Nephron progenitor cell (in vitro differentiated cells): ENCODE measurements around the gene WDR88.

Source experiments
- DNase-seq: peaks from one replicate; pipeline ENCODE4 v3.0.0; 2021
- H3K27ac Mint-ChIP-seq: 2 replicates; pipeline ENCODE4 v1.8.0; 2021; ENCODE audit warnings: mild to moderate bottlenecking, moderate library complexity, mixed read lengths
- H3K27me3 Mint-ChIP-seq: 2 replicates; pipeline ENCODE4 v1.8.0; 2021; ENCODE audit warnings: mild to moderate bottlenecking, low read depth, mixed read lengths; ENCODE audit not compliant: poor library complexity
- H3K36me3 Mint-ChIP-seq: 2 replicates; pipeline ENCODE4 v1.8.0; 2021; ENCODE audit warnings: low read depth, mixed read lengths
- H3K4me1 Mint-ChIP-seq: 2 replicates; pipeline ENCODE4 v1.8.0; 2021; ENCODE audit warnings: mixed read lengths
- H3K4me3 Mint-ChIP-seq: 2 replicates; pipeline ENCODE4 v1.8.0; 2021; ENCODE audit warnings: mild to moderate bottlenecking, moderate library complexity, mixed read lengths
- H3K9me3 Mint-ChIP-seq: 2 replicates; pipeline ENCODE4 v1.8.0; 2021; ENCODE audit warnings: mild to moderate bottlenecking, moderate library complexity, mixed read lengths
- CTCF ChIP-seq: fragments of 200-600 bp; sonication (generic); IDR thresholded peaks from 2 replicates; pipeline ENCODE4 v1.5.0; 2021; ENCODE audit warnings: antibody characterized with exemption

Gene WDR88

DNA sequence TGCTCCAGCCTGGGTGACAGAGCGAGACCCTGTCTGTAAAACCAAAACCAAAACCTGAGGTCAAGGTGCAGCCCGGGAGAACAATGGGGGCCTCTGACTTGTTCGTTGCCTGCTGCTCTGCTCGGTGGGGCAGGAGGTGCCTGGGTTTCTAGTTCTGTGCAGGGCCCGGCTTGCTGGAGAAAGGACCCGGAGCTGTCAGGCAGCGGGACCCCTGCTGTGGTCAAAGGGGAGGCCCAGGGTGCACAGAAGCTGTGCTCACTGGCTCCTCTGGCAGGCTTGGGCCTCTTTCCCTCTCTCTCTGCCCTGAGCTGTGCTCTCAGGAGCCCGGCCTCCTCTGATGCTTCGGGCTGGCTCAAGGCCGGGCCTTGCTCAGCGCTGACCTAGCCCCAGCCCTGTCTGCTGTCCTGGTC, 65.7 kb downstream of the WDR88 start:
- peaks cover 13% of the 10 kb centered on the region for H3K27me3 Mint-ChIP-seq
- H3K36me3 Mint-ChIP-seq, result no peaks in the 10 kb centered on the region
- no peaks in the 10 kb centered on the region for H3K4me1 Mint-ChIP-seq
- TF ChIP-seq CTCF, result no peak
- DNase-seq, result no peak
- H3K4me3 Mint-ChIP-seq, result no peak overlapping the region
- no peaks in the 10 kb centered on the region for H3K9me3 Mint-ChIP-seq
- no peak overlapping the region for H3K27ac Mint-ChIP-seq

- Mint-ChIP-seq H3K9me3 (no peaks in the 10 kb centered on the region), H3K27ac (no peak overlapping the region), H3K4me3 (no peak overlapping the region), H3K27me3 (peaks cover 8% of the 10 kb centered on the region), H3K36me3 (peaks cover 6% of the 10 kb centered on the region), H3K4me1 (no peaks in the 10 kb centered on the region)
- no peak for DNase-seq
- TF ChIP-seq CTCF, result no peak
Observed at GRCh38 chr19:33198169-33198568, 66.3 kb downstream of the WDR88 start.

- Mint-ChIP-seq H3K27ac (no peak overlapping the region), H3K36me3 (peaks cover 8% of the 10 kb centered on the region), H3K4me1 (no peaks in the 10 kb centered on the region), H3K27me3 (peaks cover 3% of the 10 kb centered on the region), H3K4me3 (no peak overlapping the region), H3K9me3 (no peaks in the 10 kb centered on the region)
- no peak for TF ChIP-seq CTCF
- no peak for DNase-seq
Observed at GRCh38 chr19:33199441-33200265, 67.7 kb downstream of the WDR88 start.

DNA sequence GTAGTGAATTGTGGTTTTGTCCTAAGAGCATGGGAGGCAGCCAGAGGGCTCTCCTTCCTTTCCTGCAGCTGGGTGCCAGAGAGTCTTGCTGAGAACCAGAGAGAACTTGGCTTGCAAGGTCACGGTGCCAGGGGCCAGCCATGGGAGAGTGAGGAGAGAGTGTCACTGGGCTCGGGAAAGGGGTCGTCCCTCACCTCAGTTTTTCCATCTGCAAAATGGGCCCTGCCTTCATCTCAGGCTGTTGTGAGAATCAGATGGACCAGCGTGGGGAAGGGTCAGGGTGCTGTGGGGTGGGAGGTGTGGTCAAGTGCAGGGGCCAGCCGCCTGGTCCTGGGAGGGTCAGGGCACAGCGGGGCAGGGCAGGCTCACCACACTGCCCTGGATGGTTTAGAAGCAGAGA, 69.6 kb downstream of the WDR88 start:
- H3K4me3 Mint-ChIP-seq, result no peak overlapping the region
- H3K27me3 Mint-ChIP-seq, result peaks cover 3% of the 10 kb centered on the region
- no peaks in the 10 kb centered on the region for H3K4me1 Mint-ChIP-seq

DNA sequence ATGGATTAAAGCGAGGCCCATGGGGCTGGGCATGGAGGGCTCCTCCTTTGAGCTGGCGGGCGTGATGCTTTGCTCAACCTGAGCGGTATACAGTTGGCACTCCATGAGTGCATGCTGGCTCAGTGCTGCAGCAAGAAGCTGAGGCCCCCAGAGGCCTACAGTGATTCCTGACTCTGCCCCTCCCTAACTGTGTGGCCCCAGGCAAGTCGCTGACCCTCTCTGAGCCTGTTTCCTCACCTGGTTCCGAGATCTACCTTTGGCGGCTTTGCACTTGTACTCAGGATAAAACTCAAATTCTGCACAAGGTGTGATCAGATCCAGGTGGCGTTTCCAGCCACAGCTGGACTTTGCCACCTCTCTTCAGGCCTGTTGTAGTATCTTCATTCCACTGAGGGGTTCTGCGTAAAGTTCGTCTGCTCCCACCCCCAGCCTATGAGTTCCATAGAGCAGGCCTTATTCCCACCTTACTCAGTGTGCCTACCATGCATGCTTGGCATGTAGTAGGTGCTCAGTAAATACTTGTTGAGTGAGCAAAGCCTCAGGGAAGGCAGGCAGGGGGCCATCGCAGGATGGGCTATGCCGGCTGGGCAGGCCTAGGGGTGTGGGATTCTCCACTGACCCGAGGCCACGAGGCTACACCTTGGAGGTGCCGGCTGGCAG, 70.1 kb downstream of the WDR88 start:
- Mint-ChIP-seq H3K27ac (no peak overlapping the region), H3K36me3 (peaks cover 8% of the 10 kb centered on the region), H3K4me1 (no peaks in the 10 kb centered on the region), H3K27me3 (peaks cover 3% of the 10 kb centered on the region), H3K4me3 (no peak overlapping the region), H3K9me3 (no peaks in the 10 kb centered on the region)
- TF ChIP-seq CTCF, result no peak
- DNase-seq, result no peak

More for the DNA sequence above, 69.6 kb downstream of the WDR88 start:
- Mint-ChIP-seq H3K36me3 (peaks cover 8% of the 10 kb centered on the region), H3K27ac (no peak overlapping the region), H3K9me3 (no peaks in the 10 kb centered on the region)
- no peak for DNase-seq
- TF ChIP-seq CTCF, result no peak
